ENCODE results near the gene MAP3K3. TPM values are rescaled to one million over a fixed set of nuclear protein-coding genes. Genes with fewer than 3 reads are reported as not detected.

The MAP3K3 gene
- total and polyA plus RNA-seq, 9 of the 15 experiments (the other 6 are each of a cell fraction or from before 2014, with no cell fraction given), result 0.69 to 16.5 (median 12.1) TPM

DNA sequence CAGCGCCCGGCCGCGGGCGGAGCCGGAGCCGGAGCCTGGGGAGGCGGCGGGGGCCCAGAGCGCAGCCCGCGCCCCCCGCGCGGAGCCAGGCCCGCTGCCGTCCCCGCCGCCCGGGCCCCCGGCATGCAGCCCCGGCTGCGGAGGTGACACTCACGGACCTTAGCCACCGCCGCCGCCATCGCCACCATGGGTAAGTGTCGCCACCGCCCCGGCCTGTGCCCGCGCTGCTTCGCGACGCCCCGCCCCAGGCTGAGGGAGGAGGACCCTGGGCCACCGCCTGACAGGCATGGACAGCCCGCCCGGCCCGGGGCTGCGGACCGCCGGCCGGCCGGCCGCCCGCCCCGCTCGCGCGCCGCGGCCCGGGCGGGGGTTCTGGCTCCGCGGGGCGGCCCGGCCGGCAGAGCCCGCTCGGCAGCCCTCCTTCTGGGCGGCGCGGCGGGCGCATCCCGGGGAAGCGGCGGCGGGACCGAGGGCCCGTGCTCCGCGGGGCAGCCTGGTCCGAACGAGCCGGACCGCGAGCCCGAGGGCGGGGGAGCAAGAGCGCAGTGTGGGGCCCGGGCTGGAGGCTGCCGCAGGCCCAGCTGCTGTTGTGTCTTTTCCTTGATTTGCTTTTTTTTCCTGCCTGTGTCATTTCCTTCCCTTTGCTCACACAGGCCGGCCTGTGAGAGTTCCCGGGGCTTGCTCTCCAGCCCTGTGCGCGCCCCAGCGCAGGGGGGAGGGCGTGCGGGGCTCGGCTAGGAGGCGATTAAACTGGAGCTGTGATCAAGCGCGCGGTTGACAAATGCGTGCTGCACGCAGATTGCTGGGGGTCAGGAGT lies 565 bp downstream of the MAP3K3 start (continued):
- TF ChIP-seq, protein P1, sequence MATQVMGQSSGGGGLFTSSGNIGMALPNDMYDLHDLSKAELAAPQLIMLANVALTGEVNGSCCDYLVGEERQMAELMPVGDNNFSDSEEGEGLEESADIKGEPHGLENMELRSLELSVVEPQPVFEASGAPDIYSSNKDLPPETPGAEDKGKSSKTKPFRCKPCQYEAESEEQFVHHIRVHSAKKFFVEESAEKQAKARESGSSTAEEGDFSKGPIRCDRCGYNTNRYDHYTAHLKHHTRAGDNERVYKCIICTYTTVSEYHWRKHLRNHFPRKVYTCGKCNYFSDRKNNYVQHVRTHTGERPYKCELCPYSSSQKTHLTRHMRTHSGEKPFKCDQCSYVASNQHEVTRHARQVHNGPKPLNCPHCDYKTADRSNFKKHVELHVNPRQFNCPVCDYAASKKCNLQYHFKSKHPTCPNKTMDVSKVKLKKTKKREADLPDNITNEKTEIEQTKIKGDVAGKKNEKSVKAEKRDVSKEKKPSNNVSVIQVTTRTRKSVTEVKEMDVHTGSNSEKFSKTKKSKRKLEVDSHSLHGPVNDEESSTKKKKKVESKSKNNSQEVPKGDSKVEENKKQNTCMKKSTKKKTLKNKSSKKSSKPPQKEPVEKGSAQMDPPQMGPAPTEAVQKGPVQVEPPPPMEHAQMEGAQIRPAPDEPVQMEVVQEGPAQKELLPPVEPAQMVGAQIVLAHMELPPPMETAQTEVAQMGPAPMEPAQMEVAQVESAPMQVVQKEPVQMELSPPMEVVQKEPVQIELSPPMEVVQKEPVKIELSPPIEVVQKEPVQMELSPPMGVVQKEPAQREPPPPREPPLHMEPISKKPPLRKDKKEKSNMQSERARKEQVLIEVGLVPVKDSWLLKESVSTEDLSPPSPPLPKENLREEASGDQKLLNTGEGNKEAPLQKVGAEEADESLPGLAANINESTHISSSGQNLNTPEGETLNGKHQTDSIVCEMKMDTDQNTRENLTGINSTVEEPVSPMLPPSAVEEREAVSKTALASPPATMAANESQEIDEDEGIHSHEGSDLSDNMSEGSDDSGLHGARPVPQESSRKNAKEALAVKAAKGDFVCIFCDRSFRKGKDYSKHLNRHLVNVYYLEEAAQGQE (IDR thresholded peaks at IDR 0.05; ENCODE audit: borderline replicate concordance), result no peak
- TF ChIP-seq, protein P1 (CRISPR knock-in tag; IDR thresholded peaks at IDR 0.05; ENCODE audit: low read depth), result no peak
- TF ChIP-seq PTBP1 (IDR thresholded peaks at IDR 0.05; ENCODE audit: low read depth, low read length), result no peak
- no peak for TF ChIP-seq KLF1 (tag; IDR thresholded peaks at IDR 0.05)
- no peak for TF ChIP-seq RFX5 (IDR thresholded peaks at IDR 0.05; ENCODE audit: low read depth, low read length)
- TF ChIP-seq ZNF224 (CRISPR knock-in tag; IDR thresholded peaks at IDR 0.05), result no peak
- TF ChIP-seq ZNF707 (CRISPR knock-in tag; conservative IDR thresholded peaks at IDR 0.05), result no peak
- TF ChIP-seq NONO (IDR thresholded peaks at IDR 0.05; ENCODE audit: low read depth in 2 of 2, low read length in 1 of 2), result 0 out of 4 replicates have a peak, but pooled peaks of 1 of the 2 experiments have one; percentile 33
- TF ChIP-seq KHSRP (IDR thresholded peaks at IDR 0.05), result no peak
- no peak for TF ChIP-seq GATAD2A (IDR thresholded peaks at IDR 0.05)
- TF ChIP-seq, protein P2, sequence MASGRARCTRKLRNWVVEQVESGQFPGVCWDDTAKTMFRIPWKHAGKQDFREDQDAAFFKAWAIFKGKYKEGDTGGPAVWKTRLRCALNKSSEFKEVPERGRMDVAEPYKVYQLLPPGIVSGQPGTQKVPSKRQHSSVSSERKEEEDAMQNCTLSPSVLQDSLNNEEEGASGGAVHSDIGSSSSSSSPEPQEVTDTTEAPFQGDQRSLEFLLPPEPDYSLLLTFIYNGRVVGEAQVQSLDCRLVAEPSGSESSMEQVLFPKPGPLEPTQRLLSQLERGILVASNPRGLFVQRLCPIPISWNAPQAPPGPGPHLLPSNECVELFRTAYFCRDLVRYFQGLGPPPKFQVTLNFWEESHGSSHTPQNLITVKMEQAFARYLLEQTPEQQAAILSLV (tag; IDR thresholded peaks at IDR 0.05), result no peak
- TF ChIP-seq HNRNPH1 (optimal IDR thresholded peaks at IDR 0.05; ENCODE audit: low read depth, low read length), result no peak
- TF ChIP-seq STAT5A (IDR thresholded peaks at IDR 0.05; ENCODE audit: borderline replicate concordance, low read length), result no peak
- no peak for TF ChIP-seq ZNF717 (CRISPR knock-in tag; IDR thresholded peaks at IDR 0.05)
- TF ChIP-seq, protein P3, sequence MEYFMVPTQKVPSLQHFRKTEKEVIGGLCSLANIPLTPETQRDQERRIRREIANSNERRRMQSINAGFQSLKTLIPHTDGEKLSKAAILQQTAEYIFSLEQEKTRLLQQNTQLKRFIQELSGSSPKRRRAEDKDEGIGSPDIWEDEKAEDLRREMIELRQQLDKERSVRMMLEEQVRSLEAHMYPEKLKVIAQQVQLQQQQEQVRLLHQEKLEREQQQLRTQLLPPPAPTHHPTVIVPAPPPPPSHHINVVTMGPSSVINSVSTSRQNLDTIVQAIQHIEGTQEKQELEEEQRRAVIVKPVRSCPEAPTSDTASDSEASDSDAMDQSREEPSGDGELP (CRISPR knock-in tag; IDR thresholded peaks at IDR 0.05; ENCODE audit: borderline replicate concordance), result peak; percentile 53; the same call in 1 of the 2 replicates
- TF ChIP-seq FOXP1 (CRISPR knock-in tag; IDR thresholded peaks at IDR 0.05), result no peak
- no peak for TF ChIP-seq MCM7 (IDR thresholded peaks at IDR 0.05)
- TF ChIP-seq, protein P4, sequence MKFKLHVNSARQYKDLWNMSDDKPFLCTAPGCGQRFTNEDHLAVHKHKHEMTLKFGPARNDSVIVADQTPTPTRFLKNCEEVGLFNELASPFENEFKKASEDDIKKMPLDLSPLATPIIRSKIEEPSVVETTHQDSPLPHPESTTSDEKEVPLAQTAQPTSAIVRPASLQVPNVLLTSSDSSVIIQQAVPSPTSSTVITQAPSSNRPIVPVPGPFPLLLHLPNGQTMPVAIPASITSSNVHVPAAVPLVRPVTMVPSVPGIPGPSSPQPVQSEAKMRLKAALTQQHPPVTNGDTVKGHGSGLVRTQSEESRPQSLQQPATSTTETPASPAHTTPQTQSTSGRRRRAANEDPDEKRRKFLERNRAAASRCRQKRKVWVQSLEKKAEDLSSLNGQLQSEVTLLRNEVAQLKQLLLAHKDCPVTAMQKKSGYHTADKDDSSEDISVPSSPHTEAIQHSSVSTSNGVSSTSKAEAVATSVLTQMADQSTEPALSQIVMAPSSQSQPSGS (CRISPR knock-in tag; IDR thresholded peaks at IDR 0.05), result no peak
